HG03095 (cell line): Measurements from ENCODE around the gene B4GALT1.
A peak's percentile ranks its signal among the peaks of the same experiment; 100 is the strongest.
"Not testable (repeated sequence)": the region's sequence is repeated elsewhere in the genome, so short reads cannot be mapped to it uniquely, and the experiment has no call there.

ENCODE experiments used
- ATAC-seq: cut with Tn5 transposase; IDR thresholded peaks from one replicate; pipeline ENCODE4 v1.9.1; 2021; ENCODE audit warnings: moderate library complexity; ENCODE audit not compliant: unreplicated experiment

The B4GALT1 gene

DNA sequence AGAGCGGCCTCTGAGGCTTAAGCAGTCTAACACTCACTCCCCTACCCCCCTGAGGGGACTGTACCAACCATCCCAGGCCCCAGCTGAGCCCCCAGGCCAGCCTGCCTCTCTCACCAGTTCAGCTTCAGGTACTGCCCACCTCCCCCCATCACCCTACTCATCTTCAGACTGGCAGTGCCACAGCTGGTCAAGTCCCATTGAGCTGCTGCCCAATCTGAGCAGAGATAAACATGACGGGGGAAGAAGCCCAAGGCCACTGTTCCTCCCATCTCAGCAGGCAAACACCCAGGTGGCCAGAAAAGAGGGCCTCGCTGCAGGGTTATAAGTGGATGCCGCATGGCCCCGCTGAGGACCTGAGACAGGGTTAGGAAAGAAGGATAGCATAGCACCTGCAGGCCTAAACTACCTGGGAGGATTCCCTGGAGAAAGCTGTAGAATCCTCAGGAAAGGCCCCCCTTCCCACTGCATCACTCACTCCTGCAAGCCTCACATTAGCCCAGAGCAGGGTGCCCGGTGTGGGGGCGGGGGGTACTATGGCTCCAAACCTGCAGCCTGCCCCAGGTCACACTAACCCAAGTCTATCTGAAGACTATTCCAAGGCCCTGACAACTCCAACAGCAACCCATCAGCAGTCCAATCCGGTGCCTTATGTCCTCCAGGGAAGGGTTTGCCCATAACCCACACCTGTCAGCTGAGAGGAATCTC lies 3.6 kb downstream of the B4GALT1 start:
- ATAC-seq, result no peak

DNA sequence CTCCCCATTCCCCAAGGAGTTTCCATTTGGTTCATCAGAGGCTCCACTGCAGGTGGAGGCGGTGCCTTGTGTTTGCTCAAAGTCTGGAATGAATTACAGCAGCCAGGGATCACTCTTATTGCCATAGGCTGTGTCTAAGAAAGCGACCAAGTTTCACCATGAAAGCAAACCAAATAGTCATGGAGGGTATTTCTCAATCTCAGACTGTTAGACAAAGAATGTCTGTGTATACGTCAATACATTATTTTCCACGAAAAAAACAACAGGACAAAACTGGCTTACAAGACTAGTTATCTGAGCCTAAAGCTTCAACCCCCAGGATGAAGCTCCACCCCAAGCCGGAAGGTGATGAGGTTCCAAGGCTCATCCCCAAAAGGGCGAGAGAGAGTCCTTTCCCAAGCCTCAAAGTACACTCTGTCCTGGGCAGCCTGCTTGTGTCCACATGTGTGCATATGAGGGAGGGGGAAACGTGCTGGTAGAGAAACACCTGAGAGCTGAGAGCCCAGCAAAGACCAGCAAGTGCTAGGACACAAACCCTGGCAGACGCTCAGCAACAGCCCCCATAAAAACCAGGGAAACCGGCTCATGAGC lies 4.3 kb downstream of the B4GALT1 start:
- ATAC-seq, result no peak

DNA sequence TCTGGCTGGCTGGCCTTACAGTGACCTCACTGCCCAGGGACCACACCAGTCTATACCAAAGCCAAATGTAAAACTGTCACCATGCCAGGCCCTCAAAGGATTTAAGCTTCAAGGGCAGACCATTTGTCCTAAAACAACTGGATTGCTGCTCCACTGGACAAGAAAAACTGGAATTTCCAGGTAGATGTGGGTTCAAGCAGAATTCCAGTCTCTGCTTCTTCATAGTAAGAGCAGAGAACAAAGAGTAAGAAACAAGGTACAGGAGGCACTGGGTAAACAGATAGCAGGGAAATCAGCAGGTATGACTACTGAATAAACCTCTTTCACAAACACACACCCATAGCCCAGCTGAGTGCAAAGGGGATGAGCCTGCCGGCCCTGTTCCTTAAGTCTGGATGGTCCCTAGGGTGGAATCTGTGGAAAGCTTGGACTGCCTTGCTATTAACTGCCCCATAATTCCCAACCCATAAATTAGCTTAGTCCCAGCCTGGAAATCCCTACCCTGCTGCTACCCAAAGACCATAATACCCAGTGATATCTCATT lies 5.5 kb downstream of the B4GALT1 start:
- no peak for ATAC-seq

DNA sequence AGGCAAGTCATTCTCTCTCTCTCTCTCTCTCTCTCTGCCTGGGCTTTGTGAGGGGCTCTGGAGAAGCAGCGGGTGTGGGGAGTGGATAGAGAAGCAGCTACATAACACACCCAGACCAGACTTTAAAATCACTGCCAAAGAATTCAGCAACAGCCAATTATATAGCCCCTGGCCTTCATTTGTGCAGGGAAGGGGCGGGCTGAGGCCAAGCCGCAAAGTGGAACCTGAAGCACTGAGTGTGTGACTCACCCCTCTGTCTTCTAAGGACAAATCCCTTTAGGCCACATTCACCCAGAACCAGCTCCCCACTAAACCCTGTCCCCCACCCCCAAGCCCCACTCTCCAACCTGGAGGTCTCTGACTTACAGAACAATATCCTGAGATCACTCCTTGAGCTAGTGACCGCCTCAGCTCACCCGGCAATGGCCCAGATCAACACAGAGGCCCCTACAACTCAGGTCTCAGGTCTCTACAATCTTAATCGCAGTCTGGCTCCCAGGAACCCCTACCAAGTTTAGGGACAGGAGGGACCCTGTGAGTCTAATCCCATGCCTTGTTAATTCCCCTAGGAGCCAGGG lies 6.0 kb downstream of the B4GALT1 start:
- no peak for ATAC-seq

DNA sequence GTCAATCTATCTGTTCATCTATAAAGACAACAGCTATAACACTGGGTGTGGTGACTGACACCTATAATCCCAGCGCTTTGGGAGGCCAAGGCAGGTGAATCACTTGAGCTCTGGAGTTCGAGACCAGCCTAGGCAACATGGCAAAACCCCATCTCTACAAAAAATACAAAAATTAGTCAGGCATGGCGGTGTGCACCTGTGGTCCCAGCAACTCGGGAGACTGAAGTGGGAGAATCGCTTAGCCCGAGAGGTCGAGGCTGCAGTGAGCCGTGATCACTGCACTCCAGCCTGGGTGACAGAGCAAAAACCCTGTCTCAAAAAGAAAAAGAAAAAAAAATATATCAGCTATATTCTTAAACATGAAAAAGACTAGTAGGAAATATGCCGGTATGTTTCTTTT lies 6.7 kb downstream of the B4GALT1 start:
- not testable (repeated sequence) for ATAC-seq

DNA sequence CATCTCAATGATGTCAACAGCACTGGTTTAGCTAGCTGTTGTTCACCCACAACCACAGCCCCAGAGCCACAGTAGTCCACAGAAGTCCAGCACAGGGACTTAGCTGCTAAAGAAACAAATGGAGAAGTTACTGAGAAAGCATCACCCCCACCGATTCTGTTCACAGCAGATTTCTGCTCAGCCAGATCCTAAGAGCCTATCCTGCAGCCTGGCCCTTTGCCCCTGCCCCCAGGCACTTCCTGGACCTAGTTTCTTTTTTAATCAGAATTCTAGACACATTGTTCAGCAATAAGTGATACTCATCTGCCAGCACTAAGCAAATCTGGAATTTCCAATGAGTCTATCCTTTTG lies 7.4 kb downstream of the B4GALT1 start:
- ATAC-seq, result peak; percentile 23

DNA sequence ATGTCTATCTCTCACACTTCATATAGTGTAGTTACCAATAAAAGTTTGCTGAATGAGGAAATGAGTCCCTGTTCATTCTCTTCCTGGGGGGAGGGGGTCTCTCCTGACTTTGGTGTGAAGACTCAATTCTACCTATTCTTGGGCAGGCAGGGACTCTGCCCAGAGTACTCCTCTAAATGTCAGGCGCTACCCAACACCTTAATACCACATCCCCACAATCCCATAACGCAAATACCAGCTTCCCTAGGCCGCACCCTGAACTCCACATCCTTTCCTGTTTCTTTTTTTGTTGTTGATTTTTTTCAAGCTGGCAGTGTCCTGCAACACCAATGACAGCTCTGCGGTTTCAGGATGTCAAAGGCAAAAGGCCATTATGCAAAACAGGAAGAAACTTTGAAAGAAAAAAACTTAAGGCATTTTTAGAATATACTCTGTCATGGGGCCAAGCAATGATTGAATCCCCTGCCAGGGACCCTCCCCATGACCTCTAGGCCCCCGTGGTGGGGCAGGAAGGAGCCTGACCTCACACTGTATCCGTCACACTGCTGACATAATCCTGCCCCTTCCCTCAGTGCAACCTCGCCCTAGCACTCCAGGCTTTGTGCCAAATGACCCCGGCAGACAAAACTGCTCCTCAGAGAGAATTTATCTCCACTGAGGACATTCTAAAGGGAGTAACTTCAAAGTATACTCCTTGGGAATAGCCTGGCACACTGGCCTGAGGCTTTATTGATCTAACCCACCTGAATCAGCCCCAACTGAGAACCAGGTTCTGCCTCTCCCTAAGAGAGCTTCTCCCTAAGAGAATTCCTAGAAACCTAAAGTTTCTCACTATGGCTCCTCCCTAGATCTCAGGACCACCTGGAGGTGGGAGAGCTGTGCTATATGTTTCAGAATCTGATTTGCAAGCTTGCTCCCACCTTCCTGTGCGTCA lies 8.0 kb downstream of the B4GALT1 start:
- peak; percentile 27 for ATAC-seq

DNA sequence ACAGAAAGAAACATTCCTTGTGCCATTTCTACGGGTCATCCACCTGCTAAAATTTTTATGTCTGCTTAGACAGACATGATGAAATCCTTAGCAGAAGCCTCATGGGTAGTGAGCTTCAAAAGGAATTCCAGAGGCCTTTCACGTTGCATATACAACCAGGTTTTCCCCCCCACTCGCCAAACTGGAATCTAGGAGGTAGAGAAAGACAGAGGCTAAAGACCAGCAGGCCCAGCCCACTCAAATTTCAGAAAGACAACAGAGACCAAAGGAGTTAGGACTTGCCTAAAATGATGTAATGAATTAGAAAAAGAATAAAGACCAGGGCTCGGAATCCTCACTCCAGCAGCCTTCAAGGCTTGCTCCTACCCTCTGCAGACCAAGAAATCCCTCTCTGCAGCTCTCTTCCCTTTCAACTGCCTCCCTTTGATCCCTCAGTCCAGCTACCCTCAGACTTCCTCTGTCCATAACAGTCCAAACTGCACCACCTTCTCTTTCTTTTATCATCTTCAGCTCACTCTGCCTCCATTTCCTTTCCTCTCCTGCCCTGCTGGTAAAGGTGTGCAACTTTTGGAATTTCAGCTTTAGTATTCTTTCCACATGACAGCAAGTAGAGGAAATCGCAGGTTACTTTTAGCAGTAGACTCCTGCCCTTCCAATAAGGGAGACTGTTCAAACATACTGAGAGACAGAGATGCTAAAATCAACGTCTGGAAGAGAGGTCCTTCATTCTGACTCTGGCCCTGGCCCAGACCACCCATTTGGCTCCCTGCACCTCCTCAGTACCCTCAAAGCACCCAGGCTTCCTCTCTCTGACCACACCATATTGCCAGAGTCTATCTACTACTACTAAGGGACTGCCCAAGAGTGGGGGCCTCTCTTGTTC lies 8.9 kb downstream of the B4GALT1 start:
- peak; percentile 6 for ATAC-seq

DNA sequence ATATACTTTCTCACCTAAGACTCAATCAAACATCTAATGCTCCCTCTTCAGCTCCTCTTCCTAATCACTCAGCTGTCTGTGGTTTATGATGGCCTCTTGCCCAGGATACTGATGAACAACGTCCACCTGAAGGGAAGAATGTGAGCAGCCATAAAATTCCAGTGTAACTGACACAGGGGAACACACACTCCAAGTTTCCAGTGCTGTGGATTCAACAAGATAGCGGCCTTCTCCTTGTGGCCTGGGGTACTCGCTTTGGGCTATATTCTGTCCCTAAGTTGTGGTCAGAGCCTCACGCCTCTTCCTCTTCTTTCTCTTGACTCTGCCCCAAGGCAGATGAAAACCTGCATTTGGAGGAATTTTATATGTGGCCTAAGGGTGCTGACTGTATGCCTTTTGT lies 11.7 kb downstream of the B4GALT1 start:
- ATAC-seq, result no peak

DNA sequence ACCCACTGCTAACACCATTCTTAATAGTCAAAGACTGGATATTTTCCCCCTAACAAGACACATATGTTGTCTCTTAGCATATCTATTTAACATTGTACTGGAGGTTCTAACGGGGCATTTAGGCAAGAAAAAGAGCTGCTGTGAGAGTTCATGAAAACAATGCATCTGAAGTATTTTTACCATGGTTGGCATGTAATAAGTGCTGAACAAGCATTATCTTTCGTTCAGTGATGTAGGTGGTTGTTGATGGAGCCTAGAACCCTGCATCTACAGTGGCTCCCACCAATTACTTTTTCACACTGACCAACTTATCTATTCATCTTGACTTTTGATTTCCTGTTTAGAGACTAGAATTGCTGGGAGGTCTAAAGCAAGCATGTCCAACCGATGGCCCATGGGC lies 12.8 kb downstream of the B4GALT1 start:
- ATAC-seq, result no peak

DNA sequence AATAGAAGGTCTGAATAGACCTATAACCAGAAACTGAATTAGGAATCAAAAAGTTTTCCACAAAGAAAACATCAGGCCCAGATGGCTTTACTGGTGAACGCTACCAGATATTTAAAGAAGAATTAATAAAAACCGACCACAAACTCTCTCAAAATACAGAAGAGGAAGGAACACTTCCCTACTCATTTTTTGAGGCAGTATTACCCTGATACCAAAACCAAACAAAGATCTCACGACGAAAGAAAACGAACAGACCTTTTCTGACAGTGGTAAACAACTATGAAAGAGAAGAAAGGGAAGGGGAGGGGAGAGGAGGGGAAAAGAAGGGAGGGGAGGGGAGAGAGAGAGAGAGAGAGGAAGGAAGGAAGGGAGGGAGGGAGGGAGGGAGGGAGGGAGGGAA lies 13.5 kb downstream of the B4GALT1 start:
- peak; percentile 39 for ATAC-seq

DNA sequence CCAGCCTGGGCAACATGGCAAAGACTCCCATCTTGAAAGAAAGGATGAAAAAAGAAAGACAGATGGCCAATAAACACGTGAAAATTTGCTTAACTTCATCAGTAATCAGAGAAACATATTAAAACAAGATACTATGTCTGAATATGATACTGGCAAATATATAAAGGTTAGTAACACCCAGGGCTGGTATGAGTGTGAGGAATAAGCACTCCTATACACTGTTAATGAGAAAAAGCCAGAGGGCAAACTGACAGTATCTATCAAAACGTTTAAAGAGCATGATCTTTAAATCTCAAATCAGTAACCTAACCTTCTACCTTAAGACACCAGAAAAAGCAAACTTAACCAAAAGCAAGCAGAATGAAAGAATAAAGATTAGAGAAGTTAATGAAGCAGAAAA lies 14.1 kb downstream of the B4GALT1 start:
- ATAC-seq, result no peak

DNA sequence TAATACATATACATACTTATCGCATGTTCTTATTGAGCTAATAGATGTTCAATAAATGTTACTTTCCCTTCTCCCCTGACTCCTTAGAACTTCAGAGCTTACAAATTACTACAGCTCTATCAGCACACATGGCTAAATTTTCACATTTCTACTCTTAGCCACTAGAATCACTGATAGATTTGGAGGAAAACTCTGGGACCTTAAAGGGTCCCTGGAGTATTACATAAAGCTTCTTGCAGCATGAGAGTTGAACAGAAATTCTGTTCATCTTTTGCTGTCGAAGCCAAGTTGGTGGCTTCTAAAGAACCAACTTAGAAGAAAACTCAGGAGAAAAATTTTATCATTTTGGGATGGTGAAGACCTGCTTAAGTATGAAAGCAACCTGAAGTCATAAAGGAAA lies 15.5 kb downstream of the B4GALT1 start:
- ATAC-seq, result no peak

DNA sequence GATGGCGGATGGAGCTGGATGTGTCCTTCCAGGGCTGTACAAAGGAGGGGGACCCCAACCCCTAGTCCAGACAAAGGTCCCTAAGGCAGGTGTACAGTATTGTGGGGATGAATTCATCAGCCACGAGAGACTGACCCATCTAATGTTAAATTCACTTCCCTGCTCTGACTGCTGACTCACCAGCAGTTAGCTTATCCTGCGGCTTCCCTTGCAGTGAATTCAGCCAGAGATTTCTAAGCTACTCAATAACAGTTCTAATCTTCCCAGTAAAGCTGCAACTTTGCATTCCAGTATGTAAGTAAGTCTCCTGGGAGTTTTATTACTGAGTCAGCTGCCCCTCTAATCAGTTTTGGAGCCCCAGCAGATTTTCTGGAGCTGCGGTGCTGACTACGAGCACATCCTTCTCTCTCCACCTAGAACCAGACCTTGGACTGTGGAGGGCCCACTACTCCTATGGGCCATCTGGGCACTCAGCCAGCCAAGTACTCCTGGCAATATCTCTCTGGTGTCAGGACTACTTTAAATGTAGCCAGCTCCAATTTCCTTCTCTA lies 16.1 kb downstream of the B4GALT1 start:
- ATAC-seq, result no peak

DNA sequence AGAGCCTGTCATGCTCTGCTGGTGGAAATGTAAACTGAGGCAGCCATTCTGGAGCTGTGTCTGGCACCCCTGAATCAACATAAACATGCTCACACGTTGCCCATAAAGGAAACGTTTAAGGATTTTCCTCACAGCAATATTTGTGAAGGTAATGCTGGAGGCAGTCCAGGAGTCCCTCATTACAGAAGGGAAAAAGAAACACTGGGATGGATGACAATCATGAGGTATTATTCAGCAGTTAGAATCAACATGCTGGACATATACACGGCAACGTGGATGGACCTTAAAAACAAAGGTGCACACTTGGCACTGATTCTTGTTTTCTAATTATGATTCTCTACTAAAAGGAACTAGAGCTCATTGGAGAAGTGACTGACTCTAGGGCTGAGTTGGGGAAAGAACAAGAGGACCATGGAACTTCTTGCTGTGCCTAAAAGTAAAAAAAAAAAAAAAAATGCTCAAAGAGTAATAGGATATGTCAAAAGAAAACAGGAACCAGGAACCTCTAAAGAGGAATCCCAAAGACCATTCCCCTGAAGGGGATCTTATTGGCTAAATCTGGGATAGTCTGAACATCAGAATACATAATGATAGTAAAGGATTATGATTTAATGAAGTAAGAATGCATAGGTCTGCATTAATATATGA lies 18.6 kb downstream of the B4GALT1 start:
- no peak for ATAC-seq

DNA sequence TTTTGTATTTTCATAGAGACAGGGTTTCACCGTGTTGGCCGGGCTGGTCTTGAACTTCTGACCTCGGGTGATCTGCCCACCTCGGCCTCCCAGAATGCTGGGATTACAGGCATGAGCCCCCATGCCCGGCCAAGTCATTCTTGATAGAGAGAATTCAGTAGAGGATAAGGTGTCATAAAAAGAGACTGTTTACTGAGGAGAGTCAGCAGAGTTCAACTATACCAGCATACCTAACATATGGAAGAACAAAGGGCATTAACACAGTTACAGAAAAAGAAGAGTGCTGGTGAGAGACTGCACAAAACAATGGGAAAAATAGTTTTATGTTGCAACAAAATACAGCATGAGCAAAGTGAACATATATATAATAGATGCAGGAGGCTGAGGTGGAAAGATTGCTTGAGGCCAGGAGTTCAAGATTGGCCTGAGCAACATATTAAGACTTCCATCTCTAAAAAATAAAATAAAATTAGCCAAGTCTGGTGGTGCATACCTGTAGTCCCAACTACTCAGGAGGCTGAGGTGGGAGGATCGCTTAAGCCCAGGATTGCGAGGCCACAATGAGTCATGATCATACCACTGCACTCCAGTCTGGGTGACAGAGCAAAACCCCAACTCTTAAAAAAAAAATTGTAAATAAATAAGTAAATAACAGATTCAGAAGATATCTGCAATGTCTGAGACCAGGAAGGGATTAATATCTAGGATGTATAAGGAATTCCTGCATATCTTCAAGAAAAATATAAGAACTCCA lies 19.5 kb downstream of the B4GALT1 start:
- no peak for ATAC-seq

DNA sequence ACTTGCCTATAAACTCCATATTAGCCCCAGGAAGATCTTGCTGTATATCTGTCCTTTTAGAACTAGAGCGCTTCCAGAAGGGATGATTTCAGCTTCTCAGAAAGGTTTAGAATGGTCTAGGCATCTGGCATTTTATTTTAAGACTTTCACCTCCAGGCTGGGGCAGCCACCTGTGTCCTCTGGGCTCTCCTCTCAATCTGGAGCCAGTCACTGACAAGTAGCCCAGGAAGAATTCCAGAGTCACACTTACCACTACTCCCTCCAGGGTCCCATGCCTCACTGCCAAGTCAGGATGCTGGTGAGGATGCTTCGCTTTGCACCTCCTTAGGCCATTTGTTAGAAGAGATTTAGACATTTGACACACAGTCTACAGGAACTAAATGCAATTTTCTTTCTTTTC lies 20.8 kb downstream of the B4GALT1 start:
- ATAC-seq, result no peak

DNA sequence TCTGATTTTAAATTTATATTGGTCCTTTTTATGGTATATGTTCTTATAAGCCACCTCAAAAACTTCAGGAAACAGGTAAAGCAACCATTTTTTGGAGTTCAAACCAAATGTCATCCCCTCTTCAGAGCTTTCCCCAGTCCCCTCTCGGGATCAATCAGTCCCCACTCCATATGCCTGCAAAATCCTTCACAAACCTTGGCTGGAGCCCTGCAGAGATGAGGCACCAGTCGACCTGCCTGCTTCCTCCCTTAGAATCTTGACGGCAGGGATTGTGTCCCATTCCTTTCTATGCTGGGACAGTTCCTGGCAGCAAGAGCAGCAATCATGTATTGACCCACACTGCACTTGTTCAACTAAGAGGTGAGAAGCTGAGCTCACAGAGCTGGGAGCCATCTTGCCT lies 22.6 kb downstream of the B4GALT1 start:
- ATAC-seq, result no peak

DNA sequence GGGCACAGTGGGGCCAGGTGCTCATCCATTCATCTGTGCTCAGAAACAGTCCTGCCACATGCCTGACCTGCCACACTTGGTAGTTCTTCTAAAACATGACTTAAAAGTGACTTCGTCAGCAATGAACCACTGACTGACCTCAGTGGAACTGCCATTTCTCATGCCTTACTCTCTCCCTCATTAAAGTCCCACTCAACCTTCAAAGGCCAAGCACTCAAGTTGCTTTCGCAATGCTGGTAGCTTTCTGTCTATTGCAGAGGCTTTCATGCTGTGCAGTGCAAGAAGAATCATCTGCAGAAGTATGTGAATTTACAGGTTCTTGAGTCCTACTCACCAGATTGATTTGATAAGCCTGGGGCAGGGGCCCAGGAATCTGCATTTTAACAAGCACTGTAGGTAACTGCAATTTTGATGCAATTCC lies 23.9 kb downstream of the B4GALT1 start:
- no peak for ATAC-seq
